NCI-H446 (cell line): ENCODE results near the gene KCNQ2.

Experiments
- DNase-seq, 2 experiments: peaks; one replicate each; lab custom pipeline; 2025; lab: John Stamatoyannopoulos, UW

KCNQ2 gene

DNA sequence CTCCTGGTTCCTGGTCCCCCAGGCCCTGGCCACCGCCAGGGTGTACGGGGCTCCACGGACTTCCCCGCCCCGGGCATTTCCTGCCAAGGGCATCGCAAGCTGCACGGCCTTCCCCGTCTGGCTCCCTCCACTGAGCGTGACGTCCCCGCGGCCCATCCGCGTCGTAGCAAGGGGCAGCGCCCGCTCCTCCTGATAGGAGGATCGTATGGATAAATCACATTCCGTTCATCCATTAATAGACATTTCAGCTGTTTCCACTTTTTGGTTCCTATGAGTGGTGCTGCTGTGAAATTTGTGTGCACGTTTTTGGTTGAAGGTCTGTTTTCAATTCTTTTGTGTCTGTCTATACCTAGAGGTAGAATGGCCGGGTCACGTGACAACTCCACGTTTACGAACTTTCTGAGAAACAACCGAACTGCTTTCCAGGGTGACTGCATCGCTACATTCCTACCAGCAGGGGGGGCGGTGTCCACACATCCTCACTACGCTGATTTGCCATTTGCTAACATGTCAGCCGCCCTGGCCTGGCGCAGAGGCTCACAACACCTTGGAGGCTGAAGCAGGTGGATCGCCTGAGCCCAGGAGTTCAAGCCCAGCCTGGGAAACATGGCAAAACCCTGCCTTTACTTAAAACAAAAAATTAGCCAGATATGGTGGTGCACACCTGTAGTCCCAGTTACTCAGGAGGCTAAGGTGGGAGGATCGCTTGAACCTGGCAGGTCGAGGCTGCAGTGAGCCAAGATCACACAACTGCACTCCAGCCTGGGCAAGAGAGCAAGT, 37.7 kb downstream of the KCNQ2 start:
- DNase-seq, result peak in 1 of 2 experiments; percentile 72

DNA sequence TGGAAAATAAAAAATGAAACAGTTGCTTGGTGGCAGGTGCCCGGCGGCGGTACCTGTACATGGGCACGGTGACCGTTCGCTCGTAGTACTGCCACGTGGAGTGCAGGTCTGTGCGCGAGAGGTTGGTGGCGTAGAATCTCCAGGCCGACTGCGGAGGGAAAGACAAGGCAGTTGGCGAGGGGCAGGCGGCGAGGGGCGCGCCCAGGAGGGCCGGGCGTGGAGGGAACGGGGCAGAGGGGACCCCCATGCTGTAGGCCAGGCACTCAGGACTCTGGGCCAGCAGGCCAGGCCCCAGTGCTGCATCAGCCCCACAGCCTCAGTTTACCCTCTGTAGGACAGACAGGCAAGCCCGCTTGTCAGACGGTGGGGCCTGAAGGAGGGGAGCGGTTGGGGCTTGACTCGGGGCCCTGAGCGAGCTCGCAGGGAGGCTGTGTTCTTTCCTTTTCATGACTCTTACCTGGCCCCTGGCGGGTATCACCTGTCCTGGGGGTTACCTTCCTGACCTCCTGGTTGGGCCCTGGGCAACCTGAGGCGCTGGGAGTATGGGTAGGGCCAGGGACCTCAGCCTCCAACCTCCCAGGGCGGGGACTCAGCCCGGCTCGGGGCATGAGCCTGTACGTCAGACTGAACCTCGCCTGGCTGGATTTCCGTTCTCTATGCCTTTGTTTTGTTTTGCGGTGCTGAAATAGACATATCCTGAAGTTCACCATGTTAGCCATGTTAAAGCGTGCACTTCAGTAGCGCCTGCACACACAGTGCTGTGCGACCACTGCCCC, 38.5 kb downstream of the KCNQ2 start:
- DNase-seq, result no peak

DNA sequence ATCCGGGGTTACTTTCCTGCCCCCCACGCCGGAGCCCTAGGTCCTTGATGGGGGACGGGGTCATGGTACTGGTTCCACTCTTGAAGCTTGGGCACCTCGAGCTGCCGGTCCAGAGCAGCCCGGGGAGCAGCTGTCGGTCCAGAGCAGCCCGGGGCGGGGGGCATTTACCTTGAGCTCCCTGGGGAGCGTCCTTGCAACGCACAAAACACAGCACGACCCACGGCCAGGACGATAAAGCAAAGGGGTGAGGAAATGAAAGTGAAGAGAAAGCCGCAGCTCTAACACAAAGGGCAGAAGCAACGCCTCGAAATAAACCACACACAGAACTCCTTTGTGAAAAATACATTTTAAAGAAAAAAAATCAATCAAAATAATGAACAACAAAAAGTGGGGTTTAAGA, 39.1 kb downstream of the KCNQ2 start:
- DNase-seq, result no peak

DNA sequence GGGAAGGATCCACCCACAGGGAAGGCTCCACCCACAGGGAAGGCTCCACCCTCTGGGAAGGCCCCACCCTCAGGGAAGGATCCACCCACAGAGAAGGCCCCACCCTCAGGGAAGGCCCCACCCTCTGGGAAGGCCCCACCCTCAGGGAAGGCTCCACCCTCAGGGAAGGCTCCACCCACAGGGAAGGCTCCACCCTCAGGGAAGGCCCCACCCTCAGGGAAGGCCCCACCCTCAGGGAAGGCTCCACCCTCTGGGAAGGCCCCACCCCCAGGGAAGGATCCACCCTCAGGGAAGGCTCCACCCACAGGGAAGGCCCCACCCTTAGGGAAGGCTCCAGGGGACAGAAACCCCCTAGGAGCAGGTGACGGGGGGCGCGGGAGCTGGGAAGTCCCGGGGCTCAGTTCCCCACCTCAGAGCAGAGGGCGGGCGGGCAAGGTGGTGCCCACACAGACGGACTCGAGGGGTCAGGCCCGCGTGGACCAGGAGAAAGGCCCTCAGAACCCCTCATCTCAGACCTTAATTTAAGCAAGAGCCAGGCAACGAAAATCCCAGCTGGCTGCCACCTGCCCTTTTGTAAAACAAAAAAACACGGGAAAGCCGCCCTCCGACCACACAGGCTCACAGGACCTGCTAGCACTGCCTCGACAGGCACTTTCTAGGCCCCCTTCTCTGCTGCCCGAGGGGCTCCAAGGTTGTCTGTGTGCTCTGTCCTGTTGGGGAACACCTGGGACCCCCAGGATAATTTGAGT, 39.7 kb downstream of the KCNQ2 start:
- DNase-seq, result peak in 1 of 2 experiments; percentile 42

DNA sequence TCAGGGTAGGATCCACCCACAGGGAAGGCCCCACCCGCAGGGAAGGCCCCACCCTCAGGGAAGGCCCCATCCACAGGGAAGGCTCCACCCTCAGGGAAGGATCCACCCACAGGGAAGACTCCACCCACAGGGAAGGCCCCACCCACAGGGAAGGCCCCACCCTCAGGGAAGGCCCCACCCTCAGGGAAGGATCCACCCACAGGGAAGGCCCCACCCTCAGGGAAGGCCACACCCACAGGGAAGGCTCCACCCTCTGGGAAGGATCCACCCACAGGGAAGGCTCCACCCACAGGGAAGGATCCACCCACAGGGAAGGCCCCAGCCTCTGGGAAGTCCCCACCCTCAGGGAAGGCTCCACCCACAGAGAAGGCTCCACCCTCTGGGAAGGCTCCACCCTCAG, 40.5 kb downstream of the KCNQ2 start:
- peak in 1 of 2 experiments; percentile 33 for DNase-seq

DNA sequence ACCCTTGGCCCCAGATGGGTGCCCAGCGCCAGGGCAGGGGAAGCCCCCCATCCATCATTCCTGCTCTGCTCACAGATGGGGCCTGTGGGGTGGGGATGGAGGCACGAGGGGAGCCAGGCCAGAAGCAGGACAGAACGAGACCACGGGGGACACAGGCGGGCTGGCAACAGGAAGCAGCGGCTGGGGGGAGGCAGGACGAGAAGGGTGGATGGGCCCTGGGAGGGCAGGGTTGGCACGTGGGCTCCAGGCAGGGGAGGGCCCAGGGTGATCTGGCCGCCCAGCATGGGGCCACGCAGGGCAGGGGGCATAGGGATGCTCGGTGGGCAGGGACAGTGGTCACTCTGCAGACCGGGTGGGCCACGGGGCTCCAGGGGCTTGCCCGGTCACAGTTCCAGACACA, 41.6 kb downstream of the KCNQ2 start:
- DNase-seq, result no peak

DNA sequence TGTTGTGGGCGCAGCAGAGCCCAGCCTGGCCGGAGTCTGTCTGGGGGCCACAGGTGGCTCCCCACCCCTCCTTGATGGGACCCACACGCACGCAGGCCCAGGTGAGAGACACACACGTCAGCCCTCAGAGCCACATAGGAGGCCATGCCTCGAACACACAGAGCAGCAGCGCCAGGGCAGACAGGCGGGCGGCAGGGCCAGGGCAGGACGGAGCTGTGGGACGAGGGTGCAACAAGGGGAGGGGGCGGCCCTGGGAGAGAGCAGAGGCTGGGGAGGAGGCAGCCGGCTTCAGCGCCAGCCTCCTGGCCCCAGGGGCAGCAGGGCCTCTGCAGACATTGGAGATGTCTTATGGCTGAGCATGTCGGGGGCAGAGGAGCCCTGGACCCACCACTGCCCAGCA, 42.5 kb downstream of the KCNQ2 start:
- no peak for DNase-seq

DNA sequence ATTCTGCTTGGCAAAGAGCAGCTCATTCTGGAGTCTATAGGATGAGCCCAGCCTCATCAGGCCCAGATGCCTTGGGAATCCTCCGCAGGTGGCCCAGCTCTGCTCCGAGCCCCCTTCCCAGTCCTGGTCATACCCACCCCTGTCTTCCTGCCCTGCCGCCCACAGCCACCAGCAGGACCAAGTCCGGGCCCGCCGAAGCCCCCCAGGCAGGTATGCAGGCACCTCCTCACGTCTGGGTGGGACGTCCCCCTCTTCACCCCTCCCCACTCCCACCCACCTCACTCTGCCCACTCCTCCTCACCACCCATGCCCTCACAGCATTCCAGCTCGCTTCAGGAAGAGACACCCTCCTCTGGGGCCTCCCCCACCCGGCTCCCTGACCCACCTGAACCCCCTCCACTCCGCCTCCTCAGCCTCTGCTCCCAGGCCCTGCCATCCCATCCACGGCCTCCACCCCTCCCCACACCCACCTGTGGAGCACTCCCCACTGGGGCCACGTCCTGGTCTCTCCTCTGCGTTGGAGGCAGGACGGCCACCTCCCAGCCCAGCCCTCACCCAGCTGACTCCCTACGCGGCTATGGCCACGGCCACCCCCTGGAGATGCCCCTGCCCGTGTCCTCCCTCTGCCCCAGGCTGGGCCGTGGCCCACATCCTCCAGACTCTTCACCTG, 43.4 kb downstream of the KCNQ2 start:
- DNase-seq, result no peak

DNA sequence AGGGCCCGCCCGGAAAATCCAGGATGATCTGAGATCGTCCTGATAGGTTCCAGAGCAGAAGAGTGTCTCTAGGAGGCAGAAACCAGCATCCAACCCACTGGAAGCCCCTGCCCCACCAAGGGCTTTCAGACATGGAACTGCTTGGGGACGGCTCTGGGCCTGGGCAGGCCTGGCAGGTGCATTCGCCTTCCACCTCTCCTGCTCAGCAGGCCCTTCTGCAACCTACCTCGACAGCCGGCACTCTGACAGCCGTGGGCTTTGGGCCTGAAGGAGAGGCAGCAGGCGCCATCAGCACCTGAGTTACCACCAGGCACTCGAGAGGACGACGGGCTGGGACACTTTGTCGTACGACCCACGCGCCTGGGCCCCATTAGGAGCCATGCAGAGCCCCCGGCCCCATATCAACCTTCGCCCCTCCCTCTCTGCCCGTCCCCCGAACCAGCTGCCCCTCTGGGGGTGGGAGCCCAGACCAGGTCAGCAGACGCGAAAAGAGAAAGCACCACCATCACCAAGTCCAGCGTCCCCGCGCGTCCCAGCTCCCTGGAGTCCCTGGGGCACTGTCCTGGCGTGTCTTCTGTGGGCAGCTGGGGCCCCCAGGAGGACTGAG, 44.6 kb downstream of the KCNQ2 start:
- DNase-seq, result no peak

DNA sequence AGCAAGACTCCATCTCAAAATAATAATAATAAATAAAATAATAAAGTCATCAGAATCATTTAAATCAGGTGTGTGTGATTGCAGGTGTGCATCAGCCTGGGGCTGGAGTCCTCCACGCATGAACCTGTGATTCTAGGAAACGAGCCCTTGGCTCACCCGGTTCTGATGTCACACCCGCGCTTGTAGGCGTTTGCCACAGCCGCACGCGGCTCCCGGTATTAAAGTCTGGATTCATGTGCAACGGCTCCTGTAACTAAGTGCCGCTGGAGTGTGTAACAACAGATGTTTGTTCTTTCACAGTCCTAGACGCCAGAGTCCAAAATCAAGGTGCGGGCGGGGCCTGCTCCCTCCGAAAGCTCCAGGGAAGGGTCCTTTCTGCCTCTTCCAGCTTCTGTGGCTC, 45.2 kb downstream of the KCNQ2 start:
- DNase-seq, result no peak

DNA sequence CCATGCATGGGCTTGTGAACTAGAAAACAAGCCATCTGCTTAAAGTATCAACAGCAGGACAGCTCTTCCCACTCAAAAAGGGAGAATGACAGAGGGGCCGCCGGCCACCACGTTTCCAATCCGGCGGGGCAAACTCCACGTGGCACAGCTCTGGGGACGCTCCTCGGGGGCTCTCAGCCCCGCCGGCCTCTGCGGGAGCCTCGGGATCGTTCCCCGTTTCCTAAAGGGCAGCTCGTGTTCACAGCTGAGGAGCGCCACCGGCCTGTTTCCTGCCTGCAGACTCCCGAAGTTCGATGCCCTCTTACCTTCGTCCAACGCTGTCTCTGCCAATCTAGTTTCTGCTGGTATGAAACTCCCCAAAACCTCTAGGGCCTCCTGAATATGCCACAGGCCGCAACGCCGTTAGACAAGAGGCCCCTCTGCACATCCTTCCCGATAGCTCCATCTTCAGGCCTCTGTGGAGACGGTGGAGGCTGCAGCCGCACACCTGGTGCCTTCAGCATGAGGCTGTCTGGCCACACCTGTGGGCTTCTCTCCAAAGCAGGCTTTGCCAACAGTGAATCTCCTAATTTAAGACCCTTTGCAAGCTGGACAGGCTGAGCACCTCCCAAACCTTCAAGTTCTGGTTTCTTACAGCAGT, 46.5 kb downstream of the KCNQ2 start:
- no peak for DNase-seq

DNA sequence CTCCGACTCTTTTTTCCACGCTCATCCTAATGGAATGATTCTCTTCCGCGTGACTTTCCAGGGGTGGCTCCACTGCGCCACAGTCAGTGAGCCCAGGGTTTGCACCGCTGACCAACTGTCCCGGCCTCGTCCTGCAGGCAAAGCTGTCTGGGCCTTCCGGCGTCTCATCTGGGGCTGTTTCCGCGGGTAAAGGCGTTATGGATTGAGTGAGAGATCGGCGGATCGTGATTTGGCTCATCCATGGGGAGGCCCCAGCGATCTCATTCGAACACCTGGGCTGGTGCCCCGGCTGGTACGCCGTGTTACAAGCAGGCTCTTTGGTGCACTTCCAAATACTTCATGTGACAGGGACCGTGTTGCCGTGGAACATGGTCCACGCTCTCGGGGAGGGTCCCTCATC, 47.8 kb downstream of the KCNQ2 start:
- no peak for DNase-seq

DNA sequence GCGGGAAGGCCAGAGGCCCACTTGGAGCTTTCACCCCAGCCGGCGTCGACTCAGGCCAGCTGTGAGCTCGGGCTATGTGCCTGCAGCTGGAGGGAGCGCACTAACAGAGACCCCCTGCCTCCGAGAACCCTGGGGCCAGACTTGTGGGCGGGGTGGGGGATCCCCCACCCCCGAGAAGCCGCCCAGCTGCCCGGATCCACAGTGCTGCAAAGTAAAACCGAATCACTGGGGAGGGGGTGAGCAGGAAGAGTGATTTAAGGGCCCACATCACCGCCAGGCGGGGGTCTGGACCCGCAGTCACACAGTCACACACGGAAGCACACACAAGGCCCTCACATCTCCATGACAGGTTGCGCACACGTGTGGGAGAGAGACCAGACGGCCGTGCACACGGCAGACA, 48.7 kb downstream of the KCNQ2 start:
- DNase-seq, result no peak

DNA sequence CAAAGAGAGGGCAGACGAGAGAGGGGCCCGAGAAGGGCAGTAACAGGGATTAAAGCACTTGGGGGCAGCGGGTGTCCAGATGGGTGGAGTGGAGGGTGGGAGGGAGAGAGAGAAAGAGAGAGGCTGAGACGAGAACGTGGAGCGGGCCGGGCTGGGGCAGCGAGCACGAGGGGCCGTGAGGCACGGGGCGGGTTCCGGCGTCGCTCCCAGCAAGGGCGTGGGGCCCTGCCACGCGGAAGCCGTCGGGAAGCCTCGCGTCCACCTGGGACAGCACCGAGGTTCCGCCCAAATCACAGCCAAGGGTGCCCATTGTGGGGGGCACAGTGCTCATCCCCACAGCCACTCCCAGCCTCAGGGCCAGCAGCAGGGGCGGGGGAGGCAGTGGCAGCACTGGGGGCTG, 49.8 kb downstream of the KCNQ2 start:
- DNase-seq, result no peak

DNA sequence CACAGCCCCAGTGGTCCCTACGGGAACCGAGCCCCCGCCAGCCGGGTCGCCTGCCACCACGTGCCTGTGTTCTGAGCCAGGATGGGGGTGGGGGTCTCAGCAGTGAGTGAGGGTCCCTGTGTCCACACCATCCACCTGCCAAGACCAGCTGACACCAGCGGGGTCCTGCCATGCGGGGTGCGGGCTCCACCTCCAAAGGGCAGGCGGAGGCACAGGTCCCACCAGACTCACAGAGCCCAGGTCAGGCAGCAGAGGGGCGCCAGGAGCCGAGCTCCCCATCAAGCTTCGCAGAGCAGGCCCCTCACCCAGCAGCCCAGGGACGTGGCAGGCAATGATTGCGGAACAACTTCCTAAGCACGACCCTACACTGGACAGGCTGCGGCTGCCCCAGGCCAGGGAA, 50.5 kb downstream of the KCNQ2 start:
- DNase-seq, result no peak

DNA sequence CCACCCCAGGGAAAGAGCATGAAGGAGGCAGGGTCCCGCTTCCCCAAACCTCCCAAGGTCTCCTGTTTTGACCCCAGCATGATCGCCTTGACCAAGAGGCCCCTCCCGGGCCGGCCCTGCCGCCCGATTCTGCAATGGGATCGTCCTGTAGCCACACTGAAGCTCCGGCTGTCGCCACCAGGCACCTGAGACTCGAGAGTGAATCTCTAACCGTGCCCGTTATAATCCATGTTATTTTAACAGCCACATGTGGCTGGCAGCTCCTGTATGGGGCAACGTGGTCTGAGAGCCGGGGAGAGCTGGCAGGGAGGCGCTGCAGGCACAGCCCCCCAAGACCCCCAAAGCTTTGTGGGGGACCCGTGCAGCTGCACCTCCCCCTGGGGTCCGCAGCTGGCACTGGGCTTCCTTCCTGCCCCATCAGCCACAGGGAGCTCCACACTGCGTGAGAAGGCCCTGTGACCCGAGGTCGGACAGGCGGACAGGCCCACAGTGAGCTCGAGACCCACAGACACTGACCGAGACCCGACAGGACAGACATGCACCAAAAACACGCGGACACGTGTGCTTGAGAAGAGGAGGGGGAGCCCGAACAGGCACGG, 51.3 kb downstream of the KCNQ2 start:
- no peak for DNase-seq

DNA sequence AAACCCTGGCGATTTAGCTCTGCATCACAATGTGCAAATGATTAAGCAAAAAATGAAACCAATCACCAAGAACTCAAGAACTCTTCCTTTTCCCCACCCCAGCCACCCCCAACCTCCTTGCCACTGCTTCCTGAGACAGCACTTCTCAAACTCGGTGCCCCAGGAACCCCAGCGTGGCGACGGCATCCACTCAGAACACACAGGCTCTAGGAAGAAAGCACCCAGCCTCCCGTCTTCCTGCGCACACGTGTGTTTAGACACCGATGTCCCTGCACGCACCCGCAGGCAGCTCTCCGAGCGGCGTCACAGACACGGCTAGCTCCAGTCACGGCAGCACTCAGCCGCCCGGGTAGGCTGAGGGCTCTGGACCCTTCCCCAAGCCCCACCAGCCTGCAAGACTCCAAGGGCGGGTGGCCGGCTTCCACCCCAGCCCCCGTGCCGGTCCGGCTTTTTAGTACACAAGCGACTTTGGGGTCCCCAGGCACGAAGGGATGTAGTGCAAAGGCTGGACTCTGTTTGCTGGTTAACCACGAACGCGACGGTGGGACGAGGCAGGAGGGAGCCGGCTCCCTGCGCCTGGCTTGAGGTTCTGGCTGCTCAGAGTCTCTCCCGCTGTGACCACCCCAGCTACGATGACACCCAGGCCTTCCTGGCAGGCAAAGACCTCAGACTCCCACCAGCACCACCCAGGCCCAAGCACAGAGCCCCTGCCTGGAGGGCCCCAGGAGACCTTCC, 51.9 kb downstream of the KCNQ2 start:
- DNase-seq, result no peak

DNA sequence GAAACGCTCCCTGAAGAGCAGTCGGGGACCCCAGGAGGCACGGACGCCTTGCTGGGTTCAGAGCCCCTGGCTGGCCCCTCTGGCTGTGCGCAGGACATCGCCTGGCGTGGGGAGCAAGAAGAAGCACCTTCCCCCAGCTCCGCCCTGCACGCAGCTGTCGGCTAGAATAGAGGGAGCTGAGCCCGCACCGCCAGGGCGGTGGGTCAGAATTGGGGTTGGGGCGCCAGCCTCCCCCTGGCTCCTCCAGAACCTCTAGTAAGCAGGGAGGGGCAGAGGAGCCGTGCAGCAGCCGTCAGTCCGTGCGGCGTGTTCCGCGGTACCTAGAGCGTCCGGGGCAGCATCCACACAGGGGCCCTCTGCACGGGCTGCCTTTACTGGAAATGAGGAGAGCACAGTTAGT, 53.2 kb downstream of the KCNQ2 start:
- no peak for DNase-seq

DNA sequence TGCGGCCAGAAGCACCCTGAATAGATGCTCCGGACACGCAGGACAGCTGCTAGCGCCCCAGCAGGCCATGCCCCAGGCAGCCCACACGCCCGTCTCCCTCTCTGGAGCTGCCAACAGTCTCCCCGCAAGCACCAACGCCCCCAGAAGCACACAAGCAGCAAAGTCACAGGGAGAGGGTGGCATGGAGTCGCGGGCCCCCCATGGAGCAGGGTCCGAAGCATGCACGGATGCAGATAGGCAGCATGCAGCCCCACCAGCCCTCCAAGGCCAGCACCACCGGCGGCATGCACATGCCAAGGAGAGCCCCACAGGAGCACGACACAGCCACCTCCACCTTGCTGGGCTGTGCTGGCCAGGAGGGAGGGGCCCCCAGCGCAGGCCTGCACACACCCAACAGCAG, 53.8 kb downstream of the KCNQ2 start:
- DNase-seq, result no peak

DNA sequence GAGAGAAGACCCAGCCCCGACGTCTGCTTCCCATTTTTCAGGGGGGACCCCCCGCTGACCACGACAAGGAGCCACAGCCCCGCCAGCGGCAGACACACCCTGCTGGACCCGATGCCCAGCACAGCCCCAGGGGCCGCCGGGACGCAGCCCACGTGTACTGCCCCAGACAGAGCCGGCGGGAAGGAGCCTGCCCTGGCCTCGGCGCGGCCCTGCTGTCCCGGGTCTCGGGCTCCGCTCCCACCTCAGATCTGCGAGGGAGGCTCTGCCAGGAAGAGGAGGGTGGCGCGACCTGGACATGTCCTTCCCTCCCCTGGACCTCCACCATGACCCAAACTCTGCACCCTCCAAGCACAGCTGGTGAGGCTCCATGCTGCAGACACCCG, 54.7 kb downstream of the KCNQ2 start:
- DNase-seq, result no peak
